ENCODE measurements around the gene DAB1.
"Not testable (repeated sequence)": the region's sequence is repeated elsewhere in the genome, so short reads cannot be mapped to it uniquely, and the experiment has no call there.

DAB1 gene

GRCh38 chr1:57101209-57101608 lies 322.7 kb downstream of the DAB1 start:
- no peak overlapping the region for H3K4me3 ChIP-seq (ENCODE audit: low read length)
- no peak for TF ChIP-seq CTCF (conservative IDR thresholded peaks at IDR 0.05; ENCODE audit: low read depth, low read length)
- no peak for DNase-seq (ENCODE audit: low read depth)

GRCh38 chr1:57094749-57095148 lies 329.1 kb downstream of the DAB1 start:
- H3K4me3 ChIP-seq (ENCODE audit: low read length): no peak overlapping the region
- no peak for TF ChIP-seq CTCF (conservative IDR thresholded peaks at IDR 0.05; ENCODE audit: low read depth, low read length)
- DNase-seq (ENCODE audit: low read depth): no peak

DNA sequence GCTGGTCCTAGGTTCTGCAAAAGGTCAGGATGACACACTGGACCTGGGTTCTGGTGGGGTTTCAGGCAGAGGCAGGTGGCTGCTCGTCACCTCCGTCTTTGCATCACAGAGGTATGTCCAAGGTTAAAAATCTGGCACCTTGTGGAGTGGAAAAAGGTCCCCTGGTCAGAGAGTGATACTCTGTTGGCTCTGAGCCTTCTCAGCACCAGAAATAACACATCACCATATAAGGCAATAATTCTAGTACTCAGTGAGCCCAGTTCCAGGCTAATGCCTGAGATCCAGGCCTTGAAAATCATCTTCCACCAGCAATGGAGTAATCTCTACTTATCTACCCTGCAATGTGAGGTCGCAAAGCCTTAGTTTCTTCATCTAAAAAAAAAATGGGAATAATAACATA lies 330.7 kb downstream of the DAB1 start:
- TF ChIP-seq CTCF (conservative IDR thresholded peaks at IDR 0.05; ENCODE audit: low read depth, low read length): no peak
- no peak for DNase-seq (ENCODE audit: low read depth)
- no peak overlapping the region for H3K4me3 ChIP-seq (ENCODE audit: low read length)

DNA sequence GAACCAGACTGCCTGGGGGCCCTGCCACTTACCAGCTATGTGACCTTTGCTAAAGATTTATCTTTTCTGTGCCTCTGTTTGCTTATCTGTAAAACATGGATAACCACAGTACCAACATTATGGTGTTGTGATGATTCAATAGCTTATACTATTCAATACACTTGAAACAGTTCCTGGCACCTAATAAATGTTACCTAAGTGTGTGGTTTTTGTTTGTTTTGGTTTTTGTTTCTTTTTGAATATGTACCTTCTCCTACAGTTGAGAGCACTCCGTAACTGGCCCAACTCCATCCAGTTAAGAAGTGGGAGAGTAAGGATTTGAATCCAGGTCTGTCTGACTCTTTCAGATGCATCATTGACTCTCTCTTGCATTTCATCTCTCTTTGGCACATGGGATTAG lies 332.2 kb downstream of the DAB1 start:
- no peak for TF ChIP-seq CTCF (conservative IDR thresholded peaks at IDR 0.05; ENCODE audit: low read depth, low read length)
- DNase-seq (ENCODE audit: low read depth): no peak
- H3K4me3 ChIP-seq (ENCODE audit: low read length): no peak overlapping the region

DNA sequence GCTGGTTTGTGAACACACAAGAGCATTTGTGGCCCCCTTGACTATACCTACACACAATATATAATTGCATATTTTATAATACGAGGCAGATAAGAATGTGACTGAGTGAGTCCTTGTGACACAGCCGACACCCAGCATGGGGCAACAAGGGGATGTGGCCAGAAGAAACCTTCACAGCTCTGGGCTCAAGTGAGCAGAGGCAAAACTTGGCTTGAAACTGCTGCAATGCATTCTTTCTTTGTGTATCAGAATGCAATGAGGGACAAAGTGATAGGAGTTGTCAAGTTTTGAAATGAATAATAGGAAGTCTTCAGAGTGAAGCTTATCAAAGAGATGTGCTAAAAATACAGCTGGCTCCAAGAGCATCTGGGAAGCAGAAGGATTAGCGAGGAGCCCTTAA lies 334.0 kb downstream of the DAB1 start:
- DNase-seq (ENCODE audit: low read depth): no peak
- TF ChIP-seq CTCF (conservative IDR thresholded peaks at IDR 0.05; ENCODE audit: low read depth, low read length): no peak
- H3K4me3 ChIP-seq (ENCODE audit: low read length): no peak overlapping the region

GRCh38 chr1:57089221-57089620 lies 334.6 kb downstream of the DAB1 start:
- no peak for TF ChIP-seq CTCF (conservative IDR thresholded peaks at IDR 0.05; ENCODE audit: low read depth, low read length)

GRCh38 chr1:57088653-57089052 lies 335.2 kb downstream of the DAB1 start:
- TF ChIP-seq CTCF (conservative IDR thresholded peaks at IDR 0.05; ENCODE audit: low read depth, low read length): no peak
- no peak overlapping the region for H3K4me3 ChIP-seq (ENCODE audit: low read length)
- no peak for DNase-seq (ENCODE audit: low read depth)

More at GRCh38 chr1:57089221-57089620, 334.6 kb downstream of the DAB1 start:
- no peak for DNase-seq (ENCODE audit: low read depth)
- no peak overlapping the region for H3K4me3 ChIP-seq (ENCODE audit: low read length)

- DNase-seq (ENCODE audit: low read depth); H3K4me3 ChIP-seq (ENCODE audit: low read length): not testable (repeated sequence)
These were observed 336.2 kb downstream of the DAB1 start for GRCh38 chr1:57087660-57088059.

Measured in retinal pigment epithelial cell (primary cell).